B cell (primary cell): ENCODE data around the gene PALB2.

Experiments
- EZH2 ChIP-seq: IDR thresholded peaks from 2 replicates; pipeline ENCODE4 v1.6.1; 2012; ENCODE audit warnings: borderline replicate concordance, low read depth, mild to moderate bottlenecking, moderate library complexity, low read length; ENCODE audit not compliant: insufficient read depth, poor library complexity, severe bottlenecking
- TF ChIP-seq, protein P1 (sequence below): fragments of 200-600 bp; IDR thresholded peaks from one replicate; pipeline ENCODE4 v1.8.0; 2022; ENCODE audit warnings: antibody characterized with exemption, mild to moderate bottlenecking

GRCh38 chr16:23595951-23596720, 45.0 kb downstream of the PALB2 start, which contains the start of gene NDUFAB1:
- TF ChIP-seq, protein P1, sequence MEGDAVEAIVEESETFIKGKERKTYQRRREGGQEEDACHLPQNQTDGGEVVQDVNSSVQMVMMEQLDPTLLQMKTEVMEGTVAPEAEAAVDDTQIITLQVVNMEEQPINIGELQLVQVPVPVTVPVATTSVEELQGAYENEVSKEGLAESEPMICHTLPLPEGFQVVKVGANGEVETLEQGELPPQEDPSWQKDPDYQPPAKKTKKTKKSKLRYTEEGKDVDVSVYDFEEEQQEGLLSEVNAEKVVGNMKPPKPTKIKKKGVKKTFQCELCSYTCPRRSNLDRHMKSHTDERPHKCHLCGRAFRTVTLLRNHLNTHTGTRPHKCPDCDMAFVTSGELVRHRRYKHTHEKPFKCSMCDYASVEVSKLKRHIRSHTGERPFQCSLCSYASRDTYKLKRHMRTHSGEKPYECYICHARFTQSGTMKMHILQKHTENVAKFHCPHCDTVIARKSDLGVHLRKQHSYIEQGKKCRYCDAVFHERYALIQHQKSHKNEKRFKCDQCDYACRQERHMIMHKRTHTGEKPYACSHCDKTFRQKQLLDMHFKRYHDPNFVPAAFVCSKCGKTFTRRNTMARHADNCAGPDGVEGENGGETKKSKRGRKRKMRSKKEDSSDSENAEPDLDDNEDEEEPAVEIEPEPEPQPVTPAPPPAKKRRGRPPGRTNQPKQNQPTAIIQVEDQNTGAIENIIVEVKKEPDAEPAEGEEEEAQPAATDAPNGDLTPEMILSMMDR, result peak; percentile 98
- TF ChIP-seq EZH2, result no peak
